GM12878 (cell line): Measurements from ENCODE around the gene GDNF. TPM values are rescaled to one million over a fixed set of nuclear protein-coding genes. Genes with fewer than 3 reads are reported as not detected.

Experiments
- ATF7 ChIP-seq: fragments of 450-650 bp; IDR thresholded peaks from 2 replicates; pipeline ENCODE4 v1.6.1; 2016; ENCODE audit warnings: low read depth, mild to moderate bottlenecking
- BCL11A ChIP-seq: IDR thresholded peaks from 2 replicates; pipeline ENCODE4 v1.6.1; 2011; ENCODE audit warnings: low read depth, low read length
- CHD2 ChIP-seq: IDR thresholded peaks from 2 replicates; pipeline ENCODE4 v1.6.1; 2011; ENCODE audit warnings: low read depth, low read length, improper control_type of control experiment, borderline replicate concordance
- ESRRA ChIP-seq: IDR thresholded peaks from 2 replicates; pipeline ENCODE4 v1.6.1; 2012; ENCODE audit warnings: mild to moderate bottlenecking, low read length, improper control_type of control experiment
- FOXM1 ChIP-seq: IDR thresholded peaks from 2 replicates; pipeline ENCODE4 v1.6.1; 2012; ENCODE audit warnings: low read depth, mild to moderate bottlenecking, inconsistent platforms, low read length, moderate library complexity
- GABPA ChIP-seq: IDR thresholded peaks from 2 replicates; pipeline ENCODE4 v1.6.1; 2014; ENCODE audit warnings: antibody characterized with exemption, low read depth, mild to moderate bottlenecking, inconsistent platforms
- IKZF2 ChIP-seq, 2 experiments: fragments of 450-650 bp; IDR thresholded peaks; 2 replicates each; pipeline ENCODE4 v1.6.1; 2017; ENCODE audit warnings: mild to moderate bottlenecking in 2 of 2, moderate library complexity in 2 of 2
- KAT2A ChIP-seq: conservative IDR thresholded peaks from 2 replicates; pipeline ENCODE4 v1.6.1; 2011; ENCODE audit warnings: low read depth, low read length; ENCODE audit not compliant: control insufficient read depth
- MYB ChIP-seq: fragments of 150-350 bp; IDR thresholded peaks from 2 replicates; pipeline ENCODE4 v1.6.1; 2014; ENCODE audit warnings: mild to moderate bottlenecking, low read depth, low read length, borderline replicate concordance
- NR2C2 ChIP-seq: IDR thresholded peaks from 2 replicates; pipeline ENCODE4 v1.6.1; 2011; ENCODE audit warnings: borderline replicate concordance, low read depth; ENCODE audit not compliant: control insufficient read depth, insufficient read length
- polyA plus RNA-seq, 11 experiments: library from polyadenylated mRNA; depleted of rRNA in 4 of 11; unstranded in 6 of 11; stranded (reverse) in 5 of 11; fragments of >200 nt; fragmentation: Nextera tagmentation in 4 of 11; fragmentation: Illumina TruSeq in 1 of 11; extraction: Ambion mirVana in 4 of 11; extraction: Trizol in 1 of 11; gene quantifications; 1 replicate in 1 of 11; 2 replicates in 10 of 11; pipeline versions ENCODE4 v1.2.1 to v1.2.3, GENCODE V29; 2011 to 2016; ENCODE audit warnings: inconsistent platforms in 2 of 11, missing spikeins in 2 of 11, low read depth in 1 of 11
- total RNA-seq, 4 experiments: library from RNA; depleted of rRNA in 3 of 4; stranded (reverse); fragments of >200 nt in 3 of 4; fragmentation: Illumina TruSeq in 1 of 4; extraction: Trizol in 1 of 4; gene quantifications; 2 replicates each; pipeline versions ENCODE4 v1.2.1 to v1.2.3, GENCODE V29; 2013 to 2021
- TF ChIP-seq, protein P1 (sequence below): IDR thresholded peaks from 2 replicates; pipeline ENCODE4 v1.6.1; 2011; ENCODE audit warnings: mild to moderate bottlenecking, low read depth, low read length, moderate library complexity; ENCODE audit not compliant: insufficient replicate concordance
- TF ChIP-seq, protein P2 (sequence below): fragments of 450-650 bp; IDR thresholded peaks from 2 replicates; pipeline ENCODE4 v1.6.1; 2016; ENCODE audit warnings: mild to moderate bottlenecking
- TF ChIP-seq, protein P3 (sequence below): fragments of 450-650 bp; IDR thresholded peaks from 2 replicates; pipeline ENCODE4 v1.6.1; 2018; ENCODE audit warnings: mild to moderate bottlenecking, low read depth, moderate library complexity; ENCODE audit not compliant: partially characterized antibody

Gene GDNF
- total and polyA plus RNA-seq, 10 of the 15 experiments (the other 5 are each of a cell fraction or from before 2014, with no cell fraction given) = not detected

DNA sequence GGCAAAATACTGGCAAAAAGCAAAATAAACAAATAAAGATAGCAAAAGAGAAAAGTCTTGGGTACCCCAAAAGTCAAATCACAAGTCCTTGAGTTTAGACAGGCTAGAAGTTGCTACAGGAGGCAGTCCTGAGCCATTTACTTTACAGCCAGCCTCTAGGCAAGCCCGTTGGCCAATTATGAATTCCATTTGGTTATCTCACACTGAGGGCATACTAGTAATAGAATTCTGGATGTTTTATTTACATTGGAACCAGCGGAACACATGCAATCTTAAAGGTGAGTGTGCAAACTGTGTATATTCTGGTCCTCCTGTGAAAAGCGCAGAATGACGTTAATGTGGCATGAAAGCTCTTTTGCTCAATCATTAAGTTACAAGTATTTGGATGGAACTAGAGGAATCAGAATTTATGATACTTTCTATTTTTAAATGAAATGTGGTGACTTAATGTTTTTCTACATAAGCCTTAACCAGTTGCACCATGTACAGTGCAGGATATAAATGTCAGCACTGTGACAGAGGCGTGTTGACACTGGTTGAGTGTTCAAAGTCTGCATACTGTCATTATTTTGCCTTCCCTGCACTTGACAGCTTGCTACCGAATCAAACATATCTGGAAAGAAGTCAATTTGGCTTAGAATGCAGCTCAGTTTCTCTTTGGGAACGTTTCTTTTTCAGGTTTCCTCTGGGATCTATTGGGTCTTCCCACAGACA is 7.9 kb downstream of the GDNF start (continued):
- TF ChIP-seq, protein P1, sequence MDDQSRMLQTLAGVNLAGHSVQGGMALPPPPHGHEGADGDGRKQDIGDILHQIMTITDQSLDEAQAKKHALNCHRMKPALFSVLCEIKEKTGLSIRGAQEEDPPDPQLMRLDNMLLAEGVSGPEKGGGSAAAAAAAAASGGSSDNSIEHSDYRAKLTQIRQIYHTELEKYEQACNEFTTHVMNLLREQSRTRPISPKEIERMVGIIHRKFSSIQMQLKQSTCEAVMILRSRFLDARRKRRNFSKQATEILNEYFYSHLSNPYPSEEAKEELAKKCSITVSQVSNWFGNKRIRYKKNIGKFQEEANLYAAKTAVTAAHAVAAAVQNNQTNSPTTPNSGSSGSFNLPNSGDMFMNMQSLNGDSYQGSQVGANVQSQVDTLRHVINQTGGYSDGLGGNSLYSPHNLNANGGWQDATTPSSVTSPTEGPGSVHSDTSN = no peak
- TF ChIP-seq IKZF2 (IDR thresholded peaks at IDR 0.05) (no peak), CHD2 (no peak), MYB (no peak), KAT2A (no peak), GABPA (no peak), NR2C2 (no peak), ESRRA (no peak), ATF7 (no peak), BCL11A (no peak), FOXM1 (no peak)
- TF ChIP-seq, protein P2, sequence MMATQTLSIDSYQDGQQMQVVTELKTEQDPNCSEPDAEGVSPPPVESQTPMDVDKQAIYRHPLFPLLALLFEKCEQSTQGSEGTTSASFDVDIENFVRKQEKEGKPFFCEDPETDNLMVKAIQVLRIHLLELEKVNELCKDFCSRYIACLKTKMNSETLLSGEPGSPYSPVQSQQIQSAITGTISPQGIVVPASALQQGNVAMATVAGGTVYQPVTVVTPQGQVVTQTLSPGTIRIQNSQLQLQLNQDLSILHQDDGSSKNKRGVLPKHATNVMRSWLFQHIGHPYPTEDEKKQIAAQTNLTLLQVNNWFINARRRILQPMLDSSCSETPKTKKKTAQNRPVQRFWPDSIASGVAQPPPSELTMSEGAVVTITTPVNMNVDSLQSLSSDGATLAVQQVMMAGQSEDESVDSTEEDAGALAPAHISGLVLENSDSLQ = no peak
- TF ChIP-seq, protein P3, sequence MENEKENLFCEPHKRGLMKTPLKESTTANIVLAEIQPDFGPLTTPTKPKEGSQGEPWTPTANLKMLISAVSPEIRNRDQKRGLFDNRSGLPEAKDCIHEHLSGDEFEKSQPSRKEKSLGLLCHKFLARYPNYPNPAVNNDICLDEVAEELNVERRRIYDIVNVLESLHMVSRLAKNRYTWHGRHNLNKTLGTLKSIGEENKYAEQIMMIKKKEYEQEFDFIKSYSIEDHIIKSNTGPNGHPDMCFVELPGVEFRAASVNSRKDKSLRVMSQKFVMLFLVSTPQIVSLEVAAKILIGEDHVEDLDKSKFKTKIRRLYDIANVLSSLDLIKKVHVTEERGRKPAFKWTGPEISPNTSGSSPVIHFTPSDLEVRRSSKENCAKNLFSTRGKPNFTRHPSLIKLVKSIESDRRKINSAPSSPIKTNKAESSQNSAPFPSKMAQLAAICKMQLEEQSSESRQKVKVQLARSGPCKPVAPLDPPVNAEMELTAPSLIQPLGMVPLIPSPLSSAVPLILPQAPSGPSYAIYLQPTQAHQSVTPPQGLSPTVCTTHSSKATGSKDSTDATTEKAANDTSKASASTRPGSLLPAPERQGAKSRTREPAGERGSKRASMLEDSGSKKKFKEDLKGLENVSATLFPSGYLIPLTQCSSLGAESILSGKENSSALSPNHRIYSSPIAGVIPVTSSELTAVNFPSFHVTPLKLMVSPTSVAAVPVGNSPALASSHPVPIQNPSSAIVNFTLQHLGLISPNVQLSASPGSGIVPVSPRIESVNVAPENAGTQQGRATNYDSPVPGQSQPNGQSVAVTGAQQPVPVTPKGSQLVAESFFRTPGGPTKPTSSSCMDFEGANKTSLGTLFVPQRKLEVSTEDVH = no peak
